Activated naive CD8-positive, alpha-beta T cell treated with anti-CD3 and anti-CD28 coated beads, Interleukin-2, amount 50 U/mL, for 24 hours (primary cell): ENCODE measurements around the gene CEP57L1.
"Not testable (repeated sequence)": the region's sequence is repeated elsewhere in the genome, so short reads cannot be mapped to it uniquely, and the experiment has no call there.

Source experiments
- ATAC-seq: fragments of 150-1000 bp; cut with Tn5 transposase; one replicate; pipeline ENCODE4 v1.10.0; 2021
- DNase-seq: peaks from one replicate; pipeline ENCODE4 v3.0.0; 2021
- H3K27ac Mint-ChIP-seq: one replicate; pipeline ENCODE4 v1.8.0; 2021; ENCODE audit warnings: mild to moderate bottlenecking, mixed read lengths
- H3K27me3 Mint-ChIP-seq: one replicate; pipeline ENCODE4 v1.8.0; 2021; ENCODE audit warnings: mixed read lengths
- H3K36me3 Mint-ChIP-seq: one replicate; pipeline ENCODE4 v1.8.0; 2021; ENCODE audit warnings: low read depth, mixed read lengths
- H3K4me1 Mint-ChIP-seq: one replicate; pipeline ENCODE4 v1.8.0; 2021; ENCODE audit warnings: mixed read lengths
- H3K4me3 Mint-ChIP-seq: one replicate; pipeline ENCODE4 v1.8.0; 2021; ENCODE audit warnings: mild to moderate bottlenecking, moderate library complexity, mixed read lengths
- H3K9me3 Mint-ChIP-seq: one replicate; pipeline ENCODE4 v1.8.0; 2021; ENCODE audit warnings: mixed read lengths

The CEP57L1 gene

GRCh38 chr6:109112663-109113062 lies 17.4 kb downstream of the CEP57L1 start:
- DNase-seq, H3K27ac Mint-ChIP-seq: not testable (repeated sequence)

DNA sequence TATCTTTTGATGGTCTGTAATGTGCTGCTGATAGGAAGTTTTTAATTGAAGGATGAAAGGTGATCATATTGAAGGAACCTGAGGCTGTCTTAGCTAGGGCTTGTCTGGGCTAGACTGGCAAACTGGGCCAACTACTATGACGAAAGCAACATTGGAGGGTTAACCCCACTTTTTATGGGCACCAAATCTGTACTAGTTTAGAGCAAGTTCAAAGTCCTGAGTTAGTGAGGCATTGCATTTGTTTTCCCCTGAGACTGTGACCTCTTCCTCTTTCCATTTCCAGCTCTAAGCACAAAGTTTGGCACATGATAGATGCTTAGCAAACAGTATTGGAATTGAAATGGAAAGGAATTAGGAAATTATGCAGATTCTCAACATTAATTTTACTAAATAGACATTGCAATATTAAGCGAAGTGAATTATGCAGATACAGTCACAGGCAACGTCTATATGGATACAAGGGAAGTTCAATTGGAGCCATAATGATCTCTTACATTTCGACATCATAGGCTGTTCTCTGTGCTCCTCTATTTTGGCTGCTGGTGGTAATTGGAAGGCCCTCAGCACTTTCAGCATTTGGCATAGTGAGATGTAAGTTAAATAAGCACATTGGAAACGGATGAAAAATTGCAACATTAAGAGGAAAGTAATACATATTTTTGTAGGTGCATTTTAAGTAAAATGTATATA lies 22.2 kb downstream of the CEP57L1 start:
- no peak for ATAC-seq
- no peaks in the 10 kb centered on the region for H3K9me3 Mint-ChIP-seq
- DNase-seq = no peak
- H3K27ac Mint-ChIP-seq = no peak overlapping the region
- H3K4me1 Mint-ChIP-seq = peaks cover 20% of the 10 kb centered on the region
- H3K4me3 Mint-ChIP-seq = no peak overlapping the region
- H3K36me3 Mint-ChIP-seq = no peaks in the 10 kb centered on the region
- H3K27me3 Mint-ChIP-seq = peaks cover 2% of the 10 kb centered on the region

More at GRCh38 chr6:109112663-109113062, 17.4 kb downstream of the CEP57L1 start:
- H3K36me3 Mint-ChIP-seq = peaks cover 10% of the 10 kb centered on the region
- not testable (repeated sequence) for H3K27me3 Mint-ChIP-seq, H3K4me3 Mint-ChIP-seq, H3K9me3 Mint-ChIP-seq, ATAC-seq, H3K4me1 Mint-ChIP-seq

DNA sequence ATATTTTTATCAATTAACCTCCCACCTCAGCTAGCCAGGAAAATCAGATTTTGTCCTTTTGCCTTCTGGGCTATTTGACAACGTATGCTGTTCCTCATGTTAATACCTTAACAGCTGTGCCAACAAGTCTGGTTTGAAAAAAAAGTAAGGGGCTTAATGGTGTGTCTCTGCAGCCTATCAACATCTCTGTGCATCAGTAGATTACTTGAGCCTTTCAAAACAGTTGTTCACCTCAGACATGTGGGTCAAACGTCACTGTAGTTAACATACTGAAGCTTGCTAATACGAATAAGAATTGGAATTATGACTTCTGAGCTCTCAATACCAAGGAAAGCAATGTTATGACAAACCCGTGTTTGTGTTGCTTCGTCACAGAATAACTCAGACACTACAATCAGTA lies 23.0 kb downstream of the CEP57L1 start:
- H3K27me3 Mint-ChIP-seq = peaks cover 2% of the 10 kb centered on the region
- no peak overlapping the region for H3K4me3 Mint-ChIP-seq
- no peaks in the 10 kb centered on the region for H3K9me3 Mint-ChIP-seq
- H3K4me1 Mint-ChIP-seq = peaks cover 20% of the 10 kb centered on the region
- no peaks in the 10 kb centered on the region for H3K36me3 Mint-ChIP-seq
- ATAC-seq (no peak), DNase-seq (no peak)
- no peak overlapping the region for H3K27ac Mint-ChIP-seq

DNA sequence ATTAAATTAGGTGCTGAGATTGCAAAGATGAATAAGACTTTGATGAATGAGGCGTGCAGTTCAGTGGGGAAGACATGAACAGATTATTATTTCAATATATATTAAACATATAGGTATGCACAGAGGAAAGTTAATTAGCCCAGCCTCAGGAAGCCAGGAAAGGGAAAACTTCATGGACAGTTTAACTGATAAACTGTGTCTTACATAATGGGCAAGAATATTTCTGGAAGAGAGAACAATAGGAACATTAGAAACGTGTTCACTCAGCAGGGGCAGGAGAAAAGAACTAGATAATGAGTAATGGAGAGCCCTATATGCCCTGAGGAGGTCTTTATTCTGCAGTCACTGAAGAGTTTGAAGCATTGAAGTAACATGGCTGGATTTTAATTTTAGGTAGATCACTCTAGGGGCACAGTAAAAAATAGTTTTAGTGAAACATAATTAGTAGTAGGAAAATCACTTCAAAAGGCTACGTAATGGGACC lies 23.6 kb downstream of the CEP57L1 start:
- H3K9me3 Mint-ChIP-seq = no peaks in the 10 kb centered on the region
- H3K36me3 Mint-ChIP-seq = peaks cover 2% of the 10 kb centered on the region
- DNase-seq (no peak), ATAC-seq (no peak)
- peaks cover 2% of the 10 kb centered on the region for H3K27me3 Mint-ChIP-seq
- H3K4me1 Mint-ChIP-seq = peaks cover 20% of the 10 kb centered on the region
- no peak overlapping the region for H3K27ac Mint-ChIP-seq
- H3K4me3 Mint-ChIP-seq = no peak overlapping the region

DNA sequence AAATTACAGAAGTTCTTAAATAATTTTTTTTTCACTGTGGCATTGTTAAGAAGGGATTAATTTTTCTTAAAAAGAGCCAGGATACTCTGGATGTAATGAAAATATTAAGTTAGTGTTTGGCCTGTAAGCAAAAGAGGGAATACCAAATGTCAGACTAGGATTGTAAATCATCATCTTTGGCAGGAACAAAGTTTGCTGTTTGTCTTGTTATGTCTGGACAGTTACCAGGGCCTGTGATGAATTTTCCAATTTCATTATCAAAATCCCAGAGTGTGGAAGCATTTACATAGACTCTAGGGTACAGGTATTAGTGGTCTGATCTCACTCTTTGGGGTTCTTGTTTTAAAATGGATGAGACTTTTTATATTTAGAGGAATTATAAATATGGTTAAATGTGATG lies 26.1 kb downstream of the CEP57L1 start:
- ATAC-seq = no peak
- Mint-ChIP-seq H3K27me3 (no peaks in the 10 kb centered on the region), H3K9me3 (no peaks in the 10 kb centered on the region), H3K4me3 (no peak overlapping the region), H3K36me3 (peaks cover 2% of the 10 kb centered on the region), H3K27ac (no peak overlapping the region), H3K4me1 (peaks cover 20% of the 10 kb centered on the region)
- DNase-seq = no peak

DNA sequence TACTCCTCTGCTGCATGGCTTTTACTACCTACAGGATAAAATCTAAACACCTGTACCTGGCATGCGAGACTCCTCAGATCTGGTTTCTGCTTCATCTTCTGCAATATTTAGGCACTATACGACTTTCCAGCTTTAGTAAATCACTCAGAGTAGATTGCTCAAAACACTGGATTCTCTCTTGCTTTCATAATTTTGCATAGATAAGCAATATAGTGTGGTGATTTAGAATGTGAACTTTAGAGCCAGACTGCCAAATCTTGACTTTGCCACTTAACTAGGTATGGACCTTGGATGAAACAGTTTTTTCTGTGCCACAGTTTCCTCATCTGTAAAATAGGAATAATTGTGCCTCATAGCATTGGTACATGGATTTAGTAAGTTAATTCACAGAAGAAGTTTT lies 28.9 kb downstream of the CEP57L1 start:
- no peak for DNase-seq
- no peak overlapping the region for H3K27ac Mint-ChIP-seq
- H3K4me1 Mint-ChIP-seq = peaks cover 16% of the 10 kb centered on the region
- H3K9me3 Mint-ChIP-seq = no peaks in the 10 kb centered on the region
- peaks cover 3% of the 10 kb centered on the region for H3K36me3 Mint-ChIP-seq
- no peak overlapping the region for H3K4me3 Mint-ChIP-seq
- no peaks in the 10 kb centered on the region for H3K27me3 Mint-ChIP-seq
- ATAC-seq = no peak

- no peak overlapping the region for H3K4me3 Mint-ChIP-seq
- ATAC-seq (no peak), DNase-seq (no peak)
- no peaks in the 10 kb centered on the region for H3K27me3 Mint-ChIP-seq
- no peaks in the 10 kb centered on the region for H3K9me3 Mint-ChIP-seq
- no peak overlapping the region for H3K27ac Mint-ChIP-seq
- peaks cover 7% of the 10 kb centered on the region for H3K36me3 Mint-ChIP-seq
- peaks cover 11% of the 10 kb centered on the region for H3K4me1 Mint-ChIP-seq
These were observed 30.2 kb downstream of the CEP57L1 start for GRCh38 chr6:109125504-109125903.

DNA sequence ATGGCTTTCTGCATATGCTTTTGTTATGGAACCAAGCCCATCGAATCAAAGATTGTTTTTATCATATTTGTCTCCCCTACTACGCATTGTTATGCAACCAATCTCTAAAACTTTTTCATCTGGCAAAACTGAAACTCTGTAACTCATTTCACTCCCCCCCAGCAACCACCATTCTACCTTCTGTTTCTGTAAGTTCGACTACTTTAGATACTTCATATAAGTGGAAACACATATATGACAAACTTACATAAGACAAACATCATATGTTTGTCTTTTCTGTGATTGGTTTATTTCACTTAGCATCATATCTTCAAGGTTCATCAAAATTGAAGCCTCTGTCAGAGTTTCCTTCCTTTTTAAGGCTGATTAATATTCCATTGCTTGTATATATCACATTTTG lies 34.8 kb downstream of the CEP57L1 start:
- peaks cover 13% of the 10 kb centered on the region for H3K36me3 Mint-ChIP-seq
- no peaks in the 10 kb centered on the region for H3K9me3 Mint-ChIP-seq
- no peak for DNase-seq
- no peak overlapping the region for H3K4me3 Mint-ChIP-seq
- H3K27ac Mint-ChIP-seq = no peak overlapping the region
- no peaks in the 10 kb centered on the region for H3K27me3 Mint-ChIP-seq
- H3K4me1 Mint-ChIP-seq = peaks cover 3% of the 10 kb centered on the region
- ATAC-seq = no peak

DNA sequence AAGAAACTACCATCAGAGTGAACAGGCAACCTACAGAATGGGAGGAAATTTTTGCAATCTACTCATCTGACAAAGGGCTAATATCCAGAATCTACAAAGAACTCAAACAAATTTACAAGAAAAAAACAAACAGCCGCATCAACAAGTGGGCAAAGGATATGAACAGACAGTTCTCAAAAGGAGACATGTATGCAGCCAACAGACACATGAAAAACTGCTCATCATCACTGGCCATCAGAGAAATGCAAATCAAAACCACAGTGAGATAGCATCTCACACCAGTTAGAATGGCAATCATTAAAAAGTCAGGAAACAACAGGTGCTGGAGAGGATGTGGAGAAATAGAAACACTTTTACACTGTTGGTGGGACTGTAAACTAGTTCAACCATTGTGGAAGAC lies 40.3 kb downstream of the CEP57L1 start:
- not testable (repeated sequence) for ATAC-seq, H3K4me3 Mint-ChIP-seq, H3K36me3 Mint-ChIP-seq, H3K4me1 Mint-ChIP-seq, H3K27ac Mint-ChIP-seq, DNase-seq, H3K27me3 Mint-ChIP-seq, H3K9me3 Mint-ChIP-seq

DNA sequence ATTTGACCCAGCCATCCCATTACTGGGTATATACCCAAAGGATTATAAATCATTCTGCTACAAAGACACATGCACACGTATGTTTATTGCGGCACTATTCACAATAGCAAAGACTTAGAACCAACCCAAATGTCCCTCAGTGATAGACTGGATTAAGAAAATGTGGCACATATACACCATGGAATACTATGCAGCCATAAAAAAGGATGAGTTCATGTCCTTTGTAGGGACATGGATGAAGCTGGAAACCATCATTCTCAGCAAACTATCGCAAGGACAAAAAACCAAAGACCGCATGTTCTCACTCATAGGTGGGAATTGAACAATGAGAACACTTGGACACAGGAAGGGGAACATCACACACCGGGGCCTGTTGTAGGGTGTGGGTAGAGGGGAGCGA lies 40.7 kb downstream of the CEP57L1 start:
- H3K27me3 Mint-ChIP-seq, H3K4me3 Mint-ChIP-seq, H3K4me1 Mint-ChIP-seq, H3K9me3 Mint-ChIP-seq, H3K27ac Mint-ChIP-seq, H3K36me3 Mint-ChIP-seq, ATAC-seq, DNase-seq: not testable (repeated sequence)

GRCh38 chr6:109136530-109136929 lies 41.2 kb downstream of the CEP57L1 start:
- ATAC-seq, DNase-seq, H3K4me1 Mint-ChIP-seq, H3K36me3 Mint-ChIP-seq, H3K27me3 Mint-ChIP-seq, H3K9me3 Mint-ChIP-seq, H3K4me3 Mint-ChIP-seq, H3K27ac Mint-ChIP-seq: not testable (repeated sequence)

DNA sequence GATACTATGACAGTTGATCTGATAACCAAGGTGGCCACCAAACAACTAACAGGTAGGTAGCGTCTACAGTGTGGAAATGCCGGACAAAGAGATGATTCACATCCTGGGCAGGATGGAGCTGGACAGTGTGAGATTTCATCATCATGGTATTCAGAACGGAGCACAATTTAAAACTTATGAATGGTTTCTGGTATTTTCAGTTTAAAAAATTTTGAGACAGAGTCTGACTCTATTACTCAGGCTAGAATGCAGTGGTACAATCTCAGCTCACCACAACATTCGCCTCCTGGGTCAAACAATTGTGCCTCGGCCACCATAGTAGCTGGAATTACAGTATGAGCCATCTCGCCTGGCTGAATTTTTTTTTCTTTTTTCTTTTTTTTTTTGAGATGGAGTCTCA lies 43.8 kb downstream of the CEP57L1 start:
- Mint-ChIP-seq H3K36me3 (peaks cover 10% of the 10 kb centered on the region), H3K4me1 (no peaks in the 10 kb centered on the region), H3K4me3 (no peak overlapping the region), H3K9me3 (no peaks in the 10 kb centered on the region), H3K27ac (no peak overlapping the region), H3K27me3 (no peaks in the 10 kb centered on the region)
- ATAC-seq (no peak), DNase-seq (no peak)

- H3K4me3 Mint-ChIP-seq, H3K36me3 Mint-ChIP-seq, H3K27me3 Mint-ChIP-seq, DNase-seq, H3K9me3 Mint-ChIP-seq, H3K27ac Mint-ChIP-seq, ATAC-seq, H3K4me1 Mint-ChIP-seq: not testable (repeated sequence)
These were observed 46.8 kb downstream of the CEP57L1 start for GRCh38 chr6:109142067-109142466.

DNA sequence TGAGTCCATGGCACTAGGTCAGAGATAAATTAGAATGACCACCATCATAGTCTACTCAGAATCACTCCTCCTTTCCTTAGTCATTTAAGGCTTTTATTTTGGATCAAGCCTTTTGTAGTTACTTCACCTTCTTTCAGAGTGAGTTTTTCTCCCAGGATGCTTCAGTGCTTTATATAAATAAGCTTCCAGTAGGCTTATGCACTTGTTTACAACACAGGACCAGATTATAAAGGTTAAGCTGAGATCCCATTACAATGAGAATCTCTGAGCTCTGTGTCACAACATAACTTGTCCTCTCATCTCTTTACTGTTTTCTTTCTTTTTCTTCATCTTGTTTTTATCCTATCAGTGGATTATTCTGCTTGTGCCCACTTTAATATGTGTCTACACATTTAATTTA lies 47.9 kb downstream of the CEP57L1 start:
- Mint-ChIP-seq H3K27ac (no peak overlapping the region), H3K27me3 (no peaks in the 10 kb centered on the region), H3K9me3 (no peaks in the 10 kb centered on the region), H3K36me3 (peaks cover 18% of the 10 kb centered on the region), H3K4me3 (no peak overlapping the region), H3K4me1 (no peaks in the 10 kb centered on the region)
- ATAC-seq (no peak), DNase-seq (no peak)

GRCh38 chr6:109148251-109148650 lies 52.9 kb downstream of the CEP57L1 start:
- not testable (repeated sequence) for H3K27me3 Mint-ChIP-seq, DNase-seq, H3K27ac Mint-ChIP-seq, ATAC-seq, H3K4me3 Mint-ChIP-seq, H3K4me1 Mint-ChIP-seq, H3K9me3 Mint-ChIP-seq
- H3K36me3 Mint-ChIP-seq = peaks cover 22% of the 10 kb centered on the region

DNA sequence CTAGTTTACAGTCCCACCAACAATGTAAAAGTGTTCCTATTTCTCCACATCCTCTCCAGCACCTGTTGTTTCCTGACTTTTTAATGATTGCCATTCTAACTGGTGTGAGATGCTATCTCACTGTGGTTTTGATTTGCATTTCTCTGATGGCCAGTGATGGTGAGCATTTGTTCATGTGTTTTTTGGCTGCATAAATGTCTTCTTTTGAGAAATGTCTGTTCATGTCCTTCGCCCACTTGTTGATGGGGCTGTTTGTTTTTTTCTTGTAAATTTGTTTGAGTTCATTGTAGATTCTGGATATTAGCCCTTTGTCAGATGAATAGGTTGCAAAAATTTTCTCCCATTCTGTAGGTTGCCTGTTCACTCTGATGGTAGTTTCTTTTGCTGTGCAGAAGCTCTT lies 53.4 kb downstream of the CEP57L1 start:
- not testable (repeated sequence) for DNase-seq, H3K4me1 Mint-ChIP-seq, H3K9me3 Mint-ChIP-seq, ATAC-seq, H3K4me3 Mint-ChIP-seq, H3K27me3 Mint-ChIP-seq, H3K27ac Mint-ChIP-seq
- peaks cover 24% of the 10 kb centered on the region for H3K36me3 Mint-ChIP-seq
